Lung (tissue), 12 donors: ENCODE measurements around the gene NUBPL. TPM values are rescaled to one million over a fixed set of nuclear protein-coding genes. Genes with fewer than 3 reads are reported as not detected.

ENCODE experiments used
- ATAC-seq: fragments of 200-7000 bp; cut with Tn5 transposase; one replicate; pipeline ENCODE4 v1.9.1; 2020; ENCODE audit warnings: moderate number of reproducible peaks; ENCODE audit not compliant: insufficient read depth, low FRiP score
- DNase-seq, 3 donors: peaks; one replicate each; pipeline ENCODE4 v3.0.0-alpha.2; 2013 to 2017
- H3K27ac ChIP-seq, 2 donors: one replicate each; pipeline ENCODE4 v1.5.1; 2013; ENCODE audit warnings: mild to moderate bottlenecking in 2 of 2, moderate library complexity in 2 of 2, control low read depth in 1 of 2, inconsistent platforms in 1 of 2, low read depth in 1 of 2, low read length in 1 of 2
- H3K27me3 ChIP-seq, 3 donors: one replicate each; pipeline ENCODE4 v1.5.1; 2013; ENCODE audit warnings: low read length in 2 of 3; ENCODE audit not compliant: control insufficient read depth in 3 of 3, insufficient read depth in 3 of 3
- H3K36me3 ChIP-seq, 4 donors: one replicate each; pipeline ENCODE4 v1.5.1; 2013; ENCODE audit warnings: low read length in 4 of 4, mild to moderate bottlenecking in 1 of 4, moderate library complexity in 1 of 4; ENCODE audit not compliant: control insufficient read depth in 4 of 4, insufficient read depth in 4 of 4
- H3K4me1 ChIP-seq, 5 donors: one replicate each; pipeline ENCODE4 v1.5.1; 2013; ENCODE audit warnings: low read length in 5 of 5, mild to moderate bottlenecking in 2 of 5, moderate library complexity in 1 of 5; ENCODE audit not compliant: control insufficient read depth in 5 of 5, insufficient read depth in 5 of 5
- H3K4me3 ChIP-seq: one replicate; pipeline ENCODE4 v1.5.1; 2013; ENCODE audit warnings: mild to moderate bottlenecking, control low read depth, moderate library complexity
- H3K9ac ChIP-seq, 2 donors: one replicate each; pipeline ENCODE4 v1.5.1; 2013; ENCODE audit warnings: low read length in 2 of 2, control low read depth in 1 of 2; ENCODE audit not compliant: insufficient read depth in 1 of 2
- H3K9me3 ChIP-seq, 4 donors: one replicate each; pipeline ENCODE4 v1.5.1; 2013; ENCODE audit warnings: low read length in 3 of 4, mild to moderate bottlenecking in 1 of 4, moderate library complexity in 1 of 4; ENCODE audit not compliant: control insufficient read depth in 4 of 4, insufficient read depth in 3 of 4
- WGBS, 2 donors: extraction: QIAGEN DNeasy Blood & Tissue Kit; methylation state at CpG; one replicate each; pipeline ENCODE4 v1.1.7; 2013; 5-methylcytosine and 5-hydroxymethylcytosine counted together
- polyA plus RNA-seq, 2 donors: library from polyadenylated mRNA; stranded (reverse); fragments of 200-250 nt; gene quantifications; one replicate each; pipeline ENCODE4 v1.2.1, GENCODE V29; 2013
- total RNA-seq, 2 donors: library from RNA; depleted of rRNA in 1 of 2; stranded (reverse); fragments of >200 nt in 1 of 2; gene quantifications; one replicate each; pipeline ENCODE4 v1.2.1, GENCODE V29; 2014 to 2021
- TF ChIP-seq, protein P1 (sequence below): IDR thresholded peaks from 2 replicates; pipeline ENCODE4 v1.5.1; 2012; ENCODE audit warnings: mild to moderate bottlenecking; ENCODE audit errors: control extremely low read depth, extremely low read depth
- donor health status: control.
- donor health status: control.
- donor health status: Bipolar disorder and iron deficiency.
- donor health status: healthy.
- donor health status: DM: yes; HTN: yes; CAD: no.

The NUBPL gene
- total and polyA plus RNA-seq, 4 donors: 3.0 to 20.9 (median 9.5) TPM

DNA sequence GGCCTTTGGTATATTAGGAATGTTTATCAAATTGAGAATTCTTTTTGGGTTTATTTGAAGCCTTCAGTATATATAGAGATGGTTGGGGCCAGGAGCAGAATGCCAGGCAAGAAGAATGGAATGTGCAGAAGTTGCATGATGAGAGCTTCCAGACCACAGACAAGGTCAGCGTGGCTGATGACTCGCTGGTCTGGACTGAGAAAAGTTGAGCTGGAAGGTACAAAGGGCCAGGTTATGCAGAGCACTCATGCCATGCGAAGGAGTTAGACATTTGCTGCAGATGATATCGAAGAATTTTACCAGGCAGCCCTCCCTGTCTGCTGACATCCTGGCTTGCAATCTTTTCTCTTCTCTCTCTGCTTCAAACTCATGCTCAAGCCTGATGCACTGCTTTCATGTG lies 319.7 kb downstream of the NUBPL start:
- Histone ChIP-seq H3K27ac (no peak overlapping the region), H3K4me3 (no peak overlapping the region), H3K36me3 (no peaks in the 10 kb centered on the region), H3K9me3 (no peaks in the 10 kb centered on the region), H3K4me1 (peaks cover 0 to 4% (median 3%) of the 10 kb centered on the region in 5 donors), H3K9ac (no peak overlapping the region), H3K27me3 (no peaks in the 10 kb centered on the region)
- no peak for DNase-seq
- ATAC-seq: no peak
- WGBS, 2 donors: 82 to 90% methylated on average over 4 of the region's 4 CpGs
- TF ChIP-seq, protein P1, sequence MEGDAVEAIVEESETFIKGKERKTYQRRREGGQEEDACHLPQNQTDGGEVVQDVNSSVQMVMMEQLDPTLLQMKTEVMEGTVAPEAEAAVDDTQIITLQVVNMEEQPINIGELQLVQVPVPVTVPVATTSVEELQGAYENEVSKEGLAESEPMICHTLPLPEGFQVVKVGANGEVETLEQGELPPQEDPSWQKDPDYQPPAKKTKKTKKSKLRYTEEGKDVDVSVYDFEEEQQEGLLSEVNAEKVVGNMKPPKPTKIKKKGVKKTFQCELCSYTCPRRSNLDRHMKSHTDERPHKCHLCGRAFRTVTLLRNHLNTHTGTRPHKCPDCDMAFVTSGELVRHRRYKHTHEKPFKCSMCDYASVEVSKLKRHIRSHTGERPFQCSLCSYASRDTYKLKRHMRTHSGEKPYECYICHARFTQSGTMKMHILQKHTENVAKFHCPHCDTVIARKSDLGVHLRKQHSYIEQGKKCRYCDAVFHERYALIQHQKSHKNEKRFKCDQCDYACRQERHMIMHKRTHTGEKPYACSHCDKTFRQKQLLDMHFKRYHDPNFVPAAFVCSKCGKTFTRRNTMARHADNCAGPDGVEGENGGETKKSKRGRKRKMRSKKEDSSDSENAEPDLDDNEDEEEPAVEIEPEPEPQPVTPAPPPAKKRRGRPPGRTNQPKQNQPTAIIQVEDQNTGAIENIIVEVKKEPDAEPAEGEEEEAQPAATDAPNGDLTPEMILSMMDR: no peak

DNA sequence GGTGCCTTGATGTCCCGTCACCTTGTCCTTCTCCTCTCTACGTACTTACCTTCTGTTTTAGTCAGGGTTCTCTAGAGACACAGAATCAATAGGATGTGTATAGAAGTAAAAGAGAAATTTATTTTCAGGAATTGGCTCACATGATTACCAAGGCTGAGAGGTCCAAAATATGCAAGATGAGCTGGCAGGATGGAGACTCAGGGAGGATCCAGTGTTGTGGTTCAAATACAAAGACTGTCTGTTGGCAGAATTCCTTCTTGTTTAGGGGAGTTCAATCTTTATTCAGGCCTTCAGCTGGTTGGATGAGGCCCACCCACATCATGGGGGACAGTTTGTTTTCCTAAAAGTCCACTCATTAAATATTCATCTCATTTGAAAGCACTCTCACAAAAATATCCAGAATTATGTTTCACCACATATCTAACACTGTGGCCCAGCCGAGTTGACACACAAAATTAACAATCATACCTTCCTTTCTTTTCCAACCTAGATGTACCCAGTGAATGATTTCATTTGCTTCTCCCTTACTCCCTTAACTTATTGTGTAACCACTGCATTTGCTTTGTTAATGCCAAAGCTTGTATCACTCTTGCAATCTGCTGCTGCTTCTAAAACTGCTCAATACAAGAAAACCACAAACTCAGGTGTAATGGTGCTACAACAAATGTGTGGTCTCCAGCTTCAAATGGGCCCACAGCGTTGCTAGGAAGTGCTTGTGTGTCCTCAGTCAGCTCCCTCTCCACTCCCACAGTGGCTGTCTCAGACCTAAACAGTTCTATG lies 320.5 kb downstream of the NUBPL start:
- DNase-seq (no peak), ATAC-seq (no peak)
- Histone ChIP-seq H3K4me3 (no peak overlapping the region), H3K27ac (no peak overlapping the region), H3K4me1 (peaks cover 0 to 4% (median 3%) of the 10 kb centered on the region in 5 donors), H3K36me3 (no peaks in the 10 kb centered on the region), H3K27me3 (no peaks in the 10 kb centered on the region), H3K9ac (no peak overlapping the region), H3K9me3 (no peaks in the 10 kb centered on the region)
- TF ChIP-seq, protein P1: no peak
- WGBS, 2 donors: 90 to 93% methylated on average over 4 of the region's 4 CpGs

DNA sequence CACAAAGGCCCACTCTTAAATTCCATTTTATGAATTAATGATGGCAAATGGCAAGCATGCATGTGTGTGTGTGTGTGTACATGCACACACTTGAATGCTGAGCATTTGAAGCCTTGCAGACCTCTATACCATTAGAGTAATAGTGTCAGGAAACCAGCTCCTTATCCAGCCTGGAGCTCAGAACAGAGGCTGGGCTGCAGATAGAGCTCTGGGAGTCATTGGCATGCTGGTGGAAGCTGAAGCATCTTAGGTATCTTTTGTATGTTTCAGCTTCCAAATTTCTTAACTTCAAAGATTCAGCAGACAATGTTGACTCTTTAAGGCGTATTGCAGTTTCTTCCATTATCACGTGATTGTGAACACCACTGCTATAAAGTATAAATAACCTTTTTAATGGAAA lies 323.0 kb downstream of the NUBPL start:
- 67 to 93% methylated on average over 2 of the region's 2 CpGs for WGBS, 2 donors
- Histone ChIP-seq H3K4me1 (peaks cover 0 to 3% (median 0%) of the 10 kb centered on the region in 5 donors), H3K36me3 (no peaks in the 10 kb centered on the region), H3K27me3 (no peaks in the 10 kb centered on the region), H3K9ac (no peak overlapping the region), H3K27ac (no peak overlapping the region), H3K9me3 (no peaks in the 10 kb centered on the region), H3K4me3 (no peak overlapping the region)
- TF ChIP-seq, protein P1: no peak
- ATAC-seq (no peak), DNase-seq (no peak)
